DMS153 treated with DMSO at 0.1 percent for 48 hours (cell line): Measurements from ENCODE around the gene B4GALT3.

Experiments
- DNase-seq: peaks from one replicate; lab custom pipeline; 2025; ENCODE audit not compliant: unreplicated experiment; lab: John Stamatoyannopoulos, UW

B4GALT3 gene

GRCh38 chr1:161206411-161207140 is 29.3 kb upstream of the B4GALT3 start:
- no peak for DNase-seq

- peak; percentile 100 for DNase-seq
Observed at GRCh38 chr1:161201836-161202712, 24.8 kb upstream of the B4GALT3 start, which contains the start of gene NDUFS2. TSS of gene NDUFS2 (plus strand) at chr1:161202367. CDS start at chr1:161202386, 19 bp downstream.

GRCh38 chr1:161200992-161201835 is 23.9 kb upstream of the B4GALT3 start:
- no peak for DNase-seq

GRCh38 chr1:161200421-161200991 is 23.2 kb upstream of the B4GALT3 start:
- no peak for DNase-seq

DNA sequence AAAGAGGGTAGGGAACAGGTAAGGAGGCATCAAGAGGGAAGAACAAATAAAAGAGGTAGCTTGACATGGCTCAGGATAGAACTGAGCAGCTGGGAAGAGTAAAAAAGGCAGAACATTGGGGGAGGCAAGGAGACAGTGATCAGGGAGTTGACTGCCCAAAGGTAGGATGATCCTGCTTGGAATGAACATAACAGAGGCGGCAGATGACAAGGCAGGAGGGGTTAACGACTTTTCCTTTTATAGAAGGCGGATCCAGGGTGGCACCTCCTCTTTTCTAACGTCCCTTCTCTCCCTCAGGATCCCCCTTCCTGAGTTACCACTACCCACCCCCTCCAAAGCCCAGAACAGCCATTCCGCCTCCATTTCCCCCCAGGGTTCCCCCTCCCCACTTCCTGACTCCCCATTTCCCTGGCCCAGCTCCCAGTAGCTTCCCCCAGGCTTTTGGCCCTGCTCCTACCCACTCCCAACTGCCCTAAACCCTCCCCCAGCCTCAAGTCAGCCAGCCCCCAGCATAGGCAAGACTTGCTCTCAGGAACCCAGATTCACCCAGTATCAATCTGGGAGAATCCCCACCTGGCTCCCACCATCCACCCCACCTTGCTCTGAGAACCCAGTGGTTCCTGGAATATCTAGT is 22.3 kb upstream of the B4GALT3 start:
- no peak for DNase-seq

GRCh38 chr1:161198897-161199431 is 21.7 kb upstream of the B4GALT3 start, which contains the start of gene ADAMTS4:
TSS of gene ADAMTS4 (minus strand) at chr1:161199054. CDS start at chr1:161198627, 427 bp downstream.
- DNase-seq: no peak

- peak; percentile 28 for DNase-seq
Observed at GRCh38 chr1:161198194-161198896, 21.0 kb upstream of the B4GALT3 start.

GRCh38 chr1:161197560-161198193 is 20.4 kb upstream of the B4GALT3 start:
- DNase-seq: no peak

- DNase-seq: no peak
Observed at GRCh38 chr1:161196521-161197451, 19.5 kb upstream of the B4GALT3 start.

- no peak for DNase-seq
Observed at GRCh38 chr1:161196111-161196510, 18.8 kb upstream of the B4GALT3 start.

- no peak for DNase-seq
Observed at GRCh38 chr1:161195171-161195570, 17.9 kb upstream of the B4GALT3 start.

DNA sequence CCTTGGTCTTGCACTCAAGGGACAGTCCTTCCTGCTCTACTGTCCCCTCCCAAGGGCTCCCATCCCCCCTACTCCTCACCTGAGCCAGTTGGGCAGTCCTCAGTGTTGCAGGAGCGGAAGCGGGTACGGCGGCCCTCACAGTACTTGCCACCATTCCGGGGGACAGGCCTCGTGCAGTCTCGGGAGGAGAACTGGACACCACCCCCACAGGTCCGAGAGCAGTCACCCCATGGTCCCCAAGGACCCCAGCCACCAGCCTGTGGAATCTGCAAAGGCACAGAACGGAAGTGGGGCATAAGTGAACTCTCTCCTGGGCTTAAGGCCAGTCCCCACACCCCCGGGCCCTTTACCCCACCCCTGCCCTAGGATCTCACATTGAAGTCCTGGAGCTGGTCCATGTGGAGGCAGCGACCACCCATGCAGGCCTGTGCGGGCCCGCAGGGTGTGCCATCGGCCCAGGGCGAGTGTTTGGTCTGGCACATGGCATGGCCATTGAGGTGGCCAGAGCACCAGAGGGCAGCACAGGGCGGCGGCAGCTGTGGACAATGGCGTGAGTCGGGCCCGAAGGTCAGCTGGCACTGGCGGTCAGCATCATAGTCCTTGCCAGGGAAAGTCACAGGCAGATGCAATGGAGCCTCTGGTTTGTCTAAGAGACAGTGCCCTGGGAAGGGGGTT is 16.4 kb upstream of the B4GALT3 start:
- no peak for DNase-seq

DNA sequence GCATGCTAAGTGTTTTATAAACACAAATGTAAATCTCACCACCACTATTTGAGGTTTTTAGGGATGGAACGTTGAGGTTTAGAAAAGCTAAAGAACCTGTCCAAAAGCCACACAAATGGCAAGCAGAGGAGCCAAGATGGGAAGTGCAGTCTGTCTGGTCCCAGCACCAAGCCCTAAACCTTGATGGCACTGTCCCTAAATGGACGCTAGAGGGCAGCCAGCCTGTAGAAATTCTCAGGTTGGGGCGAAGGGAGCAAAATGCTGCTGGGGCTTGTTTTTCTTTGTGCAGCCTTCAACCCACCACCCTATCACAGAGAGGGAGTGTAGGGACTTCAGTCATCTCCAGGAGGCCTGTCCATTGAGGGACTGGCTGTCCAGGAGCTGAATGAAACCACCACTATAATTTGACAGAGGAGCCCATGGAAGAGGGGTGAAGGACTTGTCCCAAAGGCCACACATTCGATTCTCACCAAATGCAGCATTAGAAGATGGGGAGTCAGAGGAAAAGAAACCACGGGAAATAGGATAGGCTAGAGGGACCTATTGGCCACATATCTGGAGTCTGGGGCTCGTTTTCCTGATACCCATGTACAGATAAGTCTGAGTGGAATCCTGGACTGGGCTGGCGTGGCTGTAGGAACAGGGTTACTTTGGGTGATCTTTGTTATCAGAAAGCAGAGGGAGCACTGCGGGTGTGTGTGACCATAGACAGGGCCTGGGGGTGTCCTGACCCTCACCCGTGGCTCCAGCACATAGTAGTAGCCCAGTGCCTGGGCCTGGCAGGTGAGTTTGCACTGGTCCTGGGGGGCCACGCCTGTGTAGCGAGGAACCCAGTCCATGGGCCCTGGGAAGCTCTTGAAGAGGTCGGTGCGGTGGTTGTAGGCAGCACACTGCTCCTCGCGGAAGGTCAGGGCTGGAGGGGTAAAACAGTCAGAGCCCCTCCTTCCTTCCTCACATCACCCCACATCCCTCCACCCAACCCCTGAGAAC is 15.5 kb upstream of the B4GALT3 start:
- DNase-seq: peak; percentile 81

DNA sequence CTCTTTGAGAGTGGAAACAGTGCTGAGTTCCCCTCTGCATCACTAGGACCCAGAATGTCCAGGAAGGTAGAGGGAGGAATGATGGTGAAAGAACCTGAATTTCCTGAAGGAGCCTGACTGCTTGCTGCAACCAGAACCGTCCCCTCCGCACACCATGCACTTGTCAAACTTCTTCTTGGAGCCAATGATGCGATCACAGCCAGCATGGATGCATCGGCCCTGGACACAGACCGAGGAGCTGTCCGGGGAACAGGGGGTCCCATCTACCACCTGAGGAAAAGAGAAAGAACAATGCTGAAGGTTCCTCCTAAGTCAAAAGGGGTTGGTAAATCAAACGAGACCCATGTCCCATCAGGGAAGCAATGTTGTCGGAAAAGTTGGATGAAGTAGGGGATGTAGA is 14.7 kb upstream of the B4GALT3 start:
- DNase-seq: no peak

DNA sequence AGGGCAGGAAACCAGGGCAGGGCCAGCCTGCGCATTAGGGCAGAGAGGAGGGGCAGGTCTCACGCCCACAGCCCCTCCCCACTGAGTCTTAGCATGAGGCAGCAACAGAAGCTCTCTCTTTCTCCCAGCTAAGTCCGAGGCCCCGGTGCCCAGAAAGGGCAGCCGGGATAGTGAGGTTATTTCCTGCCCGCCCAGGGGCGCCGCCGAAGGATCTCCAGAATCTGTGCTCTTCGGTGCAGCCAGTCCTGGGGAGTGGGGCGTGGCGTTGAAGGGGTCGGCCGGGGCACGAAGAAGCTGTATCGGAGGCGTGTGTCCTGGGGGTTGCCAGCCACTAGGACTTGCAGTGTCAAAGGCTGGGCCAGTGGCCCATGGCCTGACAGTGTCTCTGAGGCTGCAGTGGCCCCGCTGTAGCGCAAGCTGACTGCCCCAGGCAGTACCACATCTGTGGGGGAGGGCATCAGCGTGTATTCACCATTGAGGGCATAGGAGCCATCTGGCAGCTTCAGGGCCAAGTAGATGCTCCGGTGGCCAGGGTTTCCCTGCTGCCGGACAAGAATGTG is 13.7 kb upstream of the B4GALT3 start:
- no peak for DNase-seq

DNA sequence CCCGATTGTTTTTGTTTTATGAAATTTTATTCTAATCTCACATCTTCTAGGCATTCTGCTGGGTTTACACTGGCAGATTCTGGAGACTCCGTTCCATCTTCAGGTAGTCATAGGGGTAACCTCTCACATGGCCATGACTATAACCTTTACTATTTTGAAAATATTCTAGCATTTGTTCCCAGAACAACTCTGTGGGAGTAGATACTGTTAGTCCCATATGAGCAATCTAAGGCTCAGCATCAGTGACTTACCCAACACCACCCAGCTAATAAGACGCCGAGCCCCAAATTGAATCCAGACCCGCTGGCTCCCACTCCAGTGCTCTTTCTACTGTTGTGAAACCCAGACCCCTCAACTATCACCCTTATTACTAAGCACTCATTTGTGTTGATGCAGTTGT is 11.7 kb upstream of the B4GALT3 start:
- no peak for DNase-seq
